NCI-H2227 treated with DMSO at 0.1 percent for 48 hours (cell line): Measurements from ENCODE around the gene HOTAIR.

Experiments
- DNase-seq: peaks from one replicate; lab custom pipeline; 2025; lab: John Stamatoyannopoulos, UW

HOTAIR gene

DNA sequence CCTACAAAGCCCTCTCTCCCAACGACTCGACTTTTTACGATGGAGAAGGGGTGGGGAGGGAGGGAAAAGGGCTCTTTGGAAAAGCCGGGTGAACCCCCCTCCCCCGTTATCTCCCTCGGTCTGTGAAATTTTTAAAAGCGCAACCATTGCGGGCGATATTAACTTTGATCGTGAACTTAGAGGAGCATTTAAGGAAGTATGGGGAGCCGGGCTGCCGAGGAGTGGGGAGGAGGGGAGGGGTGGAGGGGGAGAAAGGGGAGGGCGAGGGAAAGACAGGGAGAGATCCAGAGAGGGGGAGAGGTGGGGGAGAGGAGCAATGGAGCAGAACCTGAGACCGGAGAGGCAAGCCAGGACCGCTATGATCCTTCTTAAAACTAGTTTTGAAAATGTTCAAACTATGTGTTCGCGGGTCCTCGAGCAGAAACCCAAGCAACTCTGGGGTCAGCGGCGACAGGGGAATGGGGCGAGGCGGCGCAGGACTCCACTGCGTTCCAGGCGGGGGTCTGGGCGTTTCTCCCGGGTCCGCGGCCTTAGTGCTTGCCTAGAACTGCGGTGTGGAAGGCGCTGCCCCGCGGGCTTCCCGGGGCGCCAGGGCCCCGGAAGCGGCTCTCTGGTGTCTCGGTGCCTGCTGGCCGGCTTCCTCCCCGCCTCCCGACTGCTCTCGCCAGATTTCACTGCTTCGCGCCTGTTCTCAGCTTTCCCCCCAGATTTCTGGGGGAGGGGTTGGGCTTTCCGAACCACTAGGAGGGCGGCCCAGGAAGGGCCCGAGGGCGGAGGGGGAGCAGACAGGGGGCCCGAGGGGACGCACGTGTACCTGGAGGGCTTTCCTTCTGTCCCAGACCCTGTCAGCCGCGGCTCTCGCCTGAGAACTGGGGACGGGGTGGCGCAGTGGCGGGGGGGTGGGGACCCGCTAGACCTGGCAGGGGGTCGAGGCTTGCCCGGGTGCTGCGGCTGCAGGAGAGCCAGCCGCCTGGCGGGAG, at the start of gene HOTAIR:
Gene HOTAIR, minus strand, starts transcription at position 871 of the 980 bp plus-strand sequence.
- no peak for DNase-seq

GRCh38 chr12:54024127-54024526, 49.4 kb upstream of the HOTAIR start:
- no peak for DNase-seq

GRCh38 chr12:54022960-54023884, 48.5 kb upstream of the HOTAIR start:
- DNase-seq: no peak

GRCh38 chr12:54021432-54022013, 46.8 kb upstream of the HOTAIR start:
- peak; percentile 18 for DNase-seq

DNA sequence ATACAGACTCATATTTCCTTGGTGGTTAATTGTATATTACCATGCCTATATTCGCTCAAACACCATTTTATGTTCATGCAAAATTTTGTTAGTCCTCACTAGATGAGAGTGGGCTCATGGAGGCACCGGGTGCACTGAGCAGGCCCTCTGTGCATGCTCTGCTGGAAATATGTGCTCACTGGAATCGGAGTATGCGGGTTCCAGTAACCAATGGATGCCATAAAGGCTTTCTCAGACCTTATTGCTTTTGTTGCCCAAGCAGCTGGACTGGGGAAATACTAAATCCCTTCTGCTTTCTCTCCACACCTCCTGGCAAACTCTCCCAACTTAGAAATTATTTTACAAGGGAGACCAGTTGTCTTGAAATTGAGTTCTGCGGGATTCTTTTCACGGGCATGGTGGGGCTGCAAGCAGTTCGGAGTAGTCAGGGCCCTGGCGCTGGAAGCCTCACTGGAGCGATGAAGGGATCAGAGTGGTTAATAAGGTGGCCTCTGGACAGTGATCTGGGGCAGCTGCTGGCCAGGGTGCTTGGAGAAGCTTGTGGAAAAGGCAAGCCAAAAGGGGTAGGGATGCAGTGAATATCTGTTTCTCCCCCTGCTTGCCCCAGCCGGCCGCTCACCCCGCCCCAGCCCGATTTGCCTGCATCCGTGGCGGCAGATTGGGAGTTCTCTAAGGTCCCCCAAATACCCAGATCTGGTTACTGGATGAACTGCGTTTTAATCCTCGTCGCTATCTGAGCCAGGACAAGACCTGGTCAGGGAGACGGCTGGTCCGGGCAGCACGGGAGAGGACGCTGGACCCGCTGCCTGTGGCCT, 46.0 kb upstream of the HOTAIR start:
- DNase-seq: no peak

- DNase-seq: no peak
Measured at GRCh38 chr12:54019924-54020590, 45.3 kb upstream of the HOTAIR start.

DNA sequence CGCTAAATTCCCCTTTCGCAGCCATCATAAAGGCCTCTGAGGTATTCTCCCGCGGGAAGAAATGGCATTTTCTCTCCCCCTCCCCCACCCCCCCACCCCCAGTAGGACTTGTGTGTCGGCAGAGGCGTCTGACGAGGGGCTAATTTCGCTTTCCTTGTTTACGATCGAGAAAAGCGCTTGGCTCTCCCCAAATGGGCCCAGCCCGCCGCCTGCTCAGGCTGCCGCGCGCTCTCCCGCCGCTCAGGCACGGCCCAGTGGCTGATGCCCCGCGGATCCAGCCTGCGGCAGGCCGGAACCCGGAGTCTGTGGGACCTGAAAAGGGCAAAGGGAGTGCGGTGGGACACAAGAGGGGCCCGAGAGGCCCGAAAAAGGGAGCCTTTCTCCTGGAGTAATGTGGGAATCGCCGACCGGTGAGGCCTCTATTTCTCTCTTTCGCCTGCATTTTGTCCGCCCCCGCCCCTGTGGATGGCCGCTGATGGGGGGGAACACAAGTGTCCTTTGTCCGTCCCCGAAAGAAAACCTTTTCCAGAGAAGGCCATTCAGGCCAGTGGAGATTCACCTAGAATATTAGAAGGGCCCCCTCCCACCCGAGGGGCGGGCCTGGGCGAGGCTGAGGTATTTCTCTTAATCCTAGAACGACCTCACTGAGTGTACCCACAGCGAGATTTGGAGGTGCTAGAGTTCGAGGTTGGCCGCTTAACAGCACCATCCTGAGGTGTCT, 44.5 kb upstream of the HOTAIR start:
- no peak for DNase-seq

DNA sequence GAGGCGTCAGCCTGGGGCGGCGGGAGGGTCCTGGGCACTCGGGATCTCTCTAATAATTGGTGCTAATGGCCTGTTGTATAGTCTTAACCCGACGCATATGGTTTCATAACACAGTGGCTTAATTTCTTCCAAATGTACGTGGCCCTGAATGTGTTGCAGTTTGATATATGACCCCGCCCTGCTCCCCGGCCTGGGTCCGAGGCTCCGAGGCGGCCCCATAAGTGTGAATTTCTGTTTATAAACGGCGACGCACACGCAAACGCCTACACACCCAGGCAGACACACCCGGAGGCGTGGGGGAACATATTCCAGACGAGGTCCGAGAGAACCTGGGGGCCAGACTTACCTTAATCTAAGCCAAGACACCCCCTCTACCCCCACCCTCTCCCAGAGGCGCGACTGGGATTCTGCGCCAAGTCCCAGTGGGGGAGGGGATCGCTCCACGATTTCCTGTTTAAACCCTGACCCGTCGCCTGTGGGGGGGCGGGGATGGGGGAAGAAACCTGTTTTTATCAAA, 43.8 kb upstream of the HOTAIR start:
- peak; percentile 23 for DNase-seq

DNA sequence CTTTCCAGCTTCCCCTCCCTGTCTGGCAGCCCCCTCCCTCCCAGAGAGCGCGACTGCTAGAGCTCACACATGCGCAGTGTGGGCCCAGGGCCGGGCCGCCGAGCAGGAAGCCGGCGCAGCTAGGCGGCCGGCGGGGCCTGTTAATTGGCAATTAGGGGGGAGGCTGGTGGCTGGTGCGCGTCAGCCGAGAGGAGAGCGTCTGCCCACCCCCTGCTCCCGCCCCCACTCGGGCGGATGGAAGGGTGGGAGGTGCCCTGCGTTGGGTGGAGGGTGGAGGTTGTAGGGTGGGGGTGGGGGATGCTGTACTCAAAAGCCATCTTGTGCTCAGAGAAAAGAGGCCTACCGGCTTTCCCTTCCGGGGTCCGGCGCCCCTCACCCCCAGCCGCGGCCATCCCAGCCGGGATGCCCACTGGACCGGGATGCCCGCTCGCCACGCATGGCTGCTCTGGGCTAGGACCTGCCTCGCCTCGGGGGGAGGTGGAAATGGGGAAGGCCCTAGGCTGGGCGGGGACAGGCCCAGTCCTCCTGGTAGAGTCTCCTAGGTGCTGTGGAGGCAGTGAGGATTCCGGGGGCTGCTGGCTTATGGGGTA, 43.2 kb upstream of the HOTAIR start:
- DNase-seq: peak; percentile 72

- DNase-seq: peak; percentile 72
Measured at GRCh38 chr12:54017027-54017788, 42.5 kb upstream of the HOTAIR start.

GRCh38 chr12:54016478-54016964, 41.8 kb upstream of the HOTAIR start:
- no peak for DNase-seq

DNA sequence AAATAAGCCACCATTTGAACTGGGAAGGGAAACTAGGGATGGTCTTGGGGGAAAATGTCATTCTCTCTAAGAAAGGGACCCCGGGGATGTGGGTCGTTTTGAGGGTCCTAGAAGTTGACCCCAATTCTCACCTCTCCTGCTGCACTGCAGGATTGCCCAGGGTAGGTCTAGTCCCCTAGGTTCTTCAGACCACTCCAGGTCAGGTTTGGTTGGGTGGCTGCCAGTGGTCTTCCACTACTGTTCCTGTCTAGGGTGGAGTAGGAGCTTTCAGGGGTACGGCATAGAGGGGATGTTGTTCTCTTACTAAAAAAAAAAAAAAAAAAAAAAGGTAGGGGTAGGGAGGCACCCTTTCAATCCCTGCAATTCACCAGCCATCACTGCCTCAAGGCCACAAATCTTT, 41.3 kb upstream of the HOTAIR start:
- no peak for DNase-seq

DNA sequence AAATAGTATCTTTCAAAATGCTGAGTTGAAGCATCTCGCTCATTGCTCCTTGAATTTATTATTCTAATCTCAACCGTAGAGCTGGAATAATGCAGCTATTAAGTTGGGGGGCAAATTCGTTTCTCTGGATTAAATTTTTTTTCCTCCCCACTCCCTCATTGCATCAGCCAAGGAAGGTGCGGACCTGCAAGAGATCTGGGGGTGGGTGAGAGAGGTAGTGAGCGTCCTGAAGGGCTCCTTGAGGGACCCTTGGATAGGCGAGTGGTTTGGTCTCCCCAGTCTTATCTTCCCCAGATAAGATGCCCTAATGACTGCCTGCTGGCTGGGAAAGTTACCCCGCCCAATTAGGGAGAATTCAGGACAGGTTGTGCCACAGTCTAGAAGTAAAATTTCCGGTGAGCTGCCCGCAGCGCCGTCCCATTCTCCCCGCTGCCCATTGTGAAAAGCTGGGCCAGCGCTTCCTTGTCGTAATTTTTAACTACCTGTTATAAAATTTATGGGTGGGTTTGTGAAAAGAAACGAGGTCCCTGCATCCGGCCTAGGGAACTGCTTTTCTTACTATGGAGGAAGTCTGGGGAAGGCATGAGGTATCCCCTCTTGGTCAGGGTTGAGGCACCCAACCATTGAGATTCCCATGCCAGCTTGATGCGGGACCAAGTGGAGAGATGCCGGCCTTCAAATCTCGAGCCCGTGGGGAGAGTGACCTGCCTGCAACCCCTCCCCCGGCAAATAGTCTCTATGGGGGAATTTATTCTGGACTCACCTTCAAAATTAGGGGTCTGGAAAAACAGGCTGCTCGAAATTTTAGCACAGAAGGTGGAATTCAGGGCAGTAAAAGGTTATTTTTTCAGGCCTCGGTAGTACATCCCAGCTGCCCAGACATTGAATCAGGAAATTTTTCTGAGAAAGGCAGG, 40.5 kb upstream of the HOTAIR start:
- DNase-seq: no peak

- DNase-seq: no peak
Measured at GRCh38 chr12:54014377-54015017, 39.7 kb upstream of the HOTAIR start.

- DNase-seq: no peak
Measured at GRCh38 chr12:54012631-54013409, 38.1 kb upstream of the HOTAIR start.
